K562 (cell line): ENCODE measurements around the gene PPA1.
"Not testable (repeated sequence)": the region's sequence is repeated elsewhere in the genome, so short reads cannot be mapped to it uniquely, and the experiment has no call there.

Source experiments
- CEBPG ChIP-seq, 3 experiments: fragments of 200-800 bp in 1 of 3; sonication (Bioruptor generic) in 1 of 3; sonication (generic) in 1 of 3; formaldehyde crosslinking in 1 of 3; IDR thresholded peaks in 2 of 3; conservative IDR thresholded peaks in 1 of 3; 2 replicates each; pipeline versions ENCODE4 v1.6.1 to v1.8.0; 2016 to 2022; ENCODE audit warnings: missing compliant biosample characterization in 2 of 3, missing genetic modification characterization in 2 of 3, mild to moderate bottlenecking in 1 of 3, missing genetic modification reagents in 1 of 3
- KAT8 ChIP-seq: fragments of 450-650 bp; IDR thresholded peaks from 2 replicates; pipeline ENCODE4 v1.6.1; 2016; ENCODE audit warnings: low read depth, mild to moderate bottlenecking
- TAF1 ChIP-seq: IDR thresholded peaks from 2 replicates; pipeline ENCODE4 v1.6.1; 2011; ENCODE audit warnings: mild to moderate bottlenecking, low read length, moderate library complexity; ENCODE audit not compliant: insufficient read depth, control insufficient read depth, severe bottlenecking; ENCODE audit errors: extremely low read depth
- TF ChIP-seq, protein P1 (sequence below), 3 experiments: IDR thresholded peaks in 2 of 3; conservative IDR thresholded peaks in 1 of 3; 2 replicates each; pipeline ENCODE4 v1.5.1; 2011 to 2012; ENCODE audit warnings: low read length in 3 of 3, mild to moderate bottlenecking in 3 of 3, control low read depth in 2 of 3, improper control_type of control experiment in 1 of 3, inconsistent platforms in 1 of 3, low read depth in 1 of 3, mixed read lengths in 1 of 3, moderate library complexity in 1 of 3; ENCODE audit not compliant: insufficient read depth in 2 of 3
- TF ChIP-seq, protein P2 (sequence below): sonication (generic); formaldehyde crosslinking; IDR thresholded peaks from 2 replicates; pipeline ENCODE4 v1.9.0; 2022; ENCODE audit warnings: mild to moderate bottlenecking, missing genetic modification reagents

DNA sequence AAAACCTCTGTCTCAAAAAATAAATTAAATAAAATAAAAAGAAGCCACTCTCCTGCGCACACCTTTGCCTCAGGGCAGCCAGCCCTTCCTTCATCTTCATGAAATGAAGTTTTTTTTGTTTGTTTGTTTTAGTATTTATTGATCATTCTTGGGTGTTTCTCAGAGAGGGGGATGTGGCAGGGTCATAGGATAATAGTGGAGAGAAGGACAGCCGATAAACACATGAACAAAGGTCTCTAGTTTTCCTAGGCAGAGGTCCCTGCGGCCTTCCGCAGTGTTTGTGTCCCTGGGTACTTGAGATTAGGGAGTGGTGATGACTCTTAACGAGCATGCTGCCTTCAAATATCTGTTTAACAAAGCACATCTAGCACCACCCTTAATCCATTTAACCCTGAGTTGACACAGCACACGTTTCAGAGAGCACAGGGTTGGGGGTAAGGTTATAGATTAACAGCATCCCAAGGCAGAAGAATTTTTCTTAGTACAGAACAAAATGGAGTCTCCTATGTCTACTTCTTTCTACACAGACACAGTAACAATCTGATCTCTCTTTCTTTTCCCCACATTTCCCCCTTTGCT, 4.8 kb upstream of the PPA1 start:
- TF ChIP-seq, protein P1, sequence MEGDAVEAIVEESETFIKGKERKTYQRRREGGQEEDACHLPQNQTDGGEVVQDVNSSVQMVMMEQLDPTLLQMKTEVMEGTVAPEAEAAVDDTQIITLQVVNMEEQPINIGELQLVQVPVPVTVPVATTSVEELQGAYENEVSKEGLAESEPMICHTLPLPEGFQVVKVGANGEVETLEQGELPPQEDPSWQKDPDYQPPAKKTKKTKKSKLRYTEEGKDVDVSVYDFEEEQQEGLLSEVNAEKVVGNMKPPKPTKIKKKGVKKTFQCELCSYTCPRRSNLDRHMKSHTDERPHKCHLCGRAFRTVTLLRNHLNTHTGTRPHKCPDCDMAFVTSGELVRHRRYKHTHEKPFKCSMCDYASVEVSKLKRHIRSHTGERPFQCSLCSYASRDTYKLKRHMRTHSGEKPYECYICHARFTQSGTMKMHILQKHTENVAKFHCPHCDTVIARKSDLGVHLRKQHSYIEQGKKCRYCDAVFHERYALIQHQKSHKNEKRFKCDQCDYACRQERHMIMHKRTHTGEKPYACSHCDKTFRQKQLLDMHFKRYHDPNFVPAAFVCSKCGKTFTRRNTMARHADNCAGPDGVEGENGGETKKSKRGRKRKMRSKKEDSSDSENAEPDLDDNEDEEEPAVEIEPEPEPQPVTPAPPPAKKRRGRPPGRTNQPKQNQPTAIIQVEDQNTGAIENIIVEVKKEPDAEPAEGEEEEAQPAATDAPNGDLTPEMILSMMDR (IDR thresholded peaks at IDR 0.05 in 2 of 3, conservative IDR thresholded peaks at IDR 0.05 in 1 of 3; ENCODE audit: insufficient read depth in 2 of 3, low read depth in 1 of 3, low read length in 3 of 3), result not testable (repeated sequence)
- not testable (repeated sequence) for TF ChIP-seq TAF1; KAT8; CEBPG (CRISPR knock-in tag; IDR thresholded peaks at IDR 0.05); CEBPG (tag; conservative IDR thresholded peaks at IDR 0.05 in 1 of 2, IDR thresholded peaks at IDR 0.05 in 1 of 2)
- TF ChIP-seq, protein P2, sequence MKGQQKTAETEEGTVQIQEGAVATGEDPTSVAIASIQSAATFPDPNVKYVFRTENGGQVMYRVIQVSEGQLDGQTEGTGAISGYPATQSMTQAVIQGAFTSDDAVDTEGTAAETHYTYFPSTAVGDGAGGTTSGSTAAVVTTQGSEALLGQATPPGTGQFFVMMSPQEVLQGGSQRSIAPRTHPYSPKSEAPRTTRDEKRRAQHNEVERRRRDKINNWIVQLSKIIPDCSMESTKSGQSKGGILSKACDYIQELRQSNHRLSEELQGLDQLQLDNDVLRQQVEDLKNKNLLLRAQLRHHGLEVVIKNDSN (CRISPR knock-in tag), result not testable (repeated sequence)
